GM18505 (cell line): ENCODE measurements around the gene BIN2.
"Not testable (repeated sequence)": the region's sequence is repeated elsewhere in the genome, so short reads cannot be mapped to it uniquely, and the experiment has no call there.

Experiments used
- ATAC-seq: cut with Tn5 transposase; IDR thresholded peaks from one replicate; pipeline ENCODE4 v1.9.1; 2021; ENCODE audit not compliant: unreplicated experiment
- POLR2A ChIP-seq: IDR thresholded peaks from 4 replicates; pipeline ENCODE4 v1.6.1; 2011; ENCODE audit warnings: borderline replicate concordance; ENCODE audit not compliant: insufficient read depth, insufficient read length; ENCODE audit errors: extremely low read depth

BIN2 gene

GRCh38 chr12:51335931-51336330 is 12.0 kb upstream of the BIN2 start:
- no peak for TF ChIP-seq POLR2A
- ATAC-seq, result no peak

- ATAC-seq, result no peak
- TF ChIP-seq POLR2A, result no peak
Observed at GRCh38 chr12:51334764-51335163, 10.8 kb upstream of the BIN2 start.

DNA sequence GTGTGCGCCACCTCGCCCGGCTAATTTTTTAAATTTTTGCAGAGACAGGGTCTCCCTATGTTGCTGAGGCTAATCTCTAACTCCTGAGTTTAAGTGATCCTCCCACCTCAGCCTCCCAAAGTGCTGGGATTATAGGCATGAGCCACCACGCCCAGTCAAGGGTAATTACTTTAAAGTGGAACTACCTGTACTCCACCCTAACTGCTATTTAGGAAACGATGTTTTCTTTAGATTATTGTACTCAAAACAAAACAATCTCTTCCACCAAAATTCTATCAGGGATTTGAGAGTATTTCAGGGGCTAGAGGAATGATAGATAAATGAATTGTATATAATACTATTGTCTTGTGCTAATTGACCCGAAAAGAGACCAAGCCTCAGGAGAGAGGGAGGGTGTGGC is 9.6 kb upstream of the BIN2 start:
- no peak for TF ChIP-seq POLR2A
- no peak for ATAC-seq

GRCh38 chr12:51330186-51330585 is 6.2 kb upstream of the BIN2 start:
- ATAC-seq, result no peak
- TF ChIP-seq POLR2A, result no peak

DNA sequence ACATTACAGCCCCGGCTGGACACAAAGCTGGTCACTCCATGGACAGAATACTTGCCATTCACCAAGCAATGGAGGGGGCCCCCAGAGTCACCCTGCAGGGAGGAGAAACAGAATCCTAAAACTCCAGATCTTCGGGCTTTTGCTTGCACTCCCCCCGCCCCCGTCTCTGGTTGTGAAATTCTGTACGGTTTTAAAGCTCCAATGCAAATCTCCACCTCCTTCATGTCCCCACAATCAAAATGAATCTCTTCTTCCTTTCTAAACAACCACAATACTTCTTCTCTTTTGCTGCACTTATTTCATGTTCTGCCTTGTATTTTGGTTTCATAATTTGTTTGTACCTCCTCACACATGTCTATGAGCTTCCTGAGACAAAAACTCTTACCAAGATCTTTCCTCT is 5.8 kb upstream of the BIN2 start:
- no peak for TF ChIP-seq POLR2A
- no peak for ATAC-seq

- no peak for TF ChIP-seq POLR2A
- no peak for ATAC-seq
Observed at GRCh38 chr12:51328587-51328986, 4.6 kb upstream of the BIN2 start.

GRCh38 chr12:51326698-51327439 is 2.9 kb upstream of the BIN2 start:
- peak; percentile 47 for ATAC-seq
- TF ChIP-seq POLR2A, result peak; percentile 18

- no peak for ATAC-seq
- no peak for TF ChIP-seq POLR2A
Observed at GRCh38 chr12:51324953-51325352, 979 bp upstream of the BIN2 start.

DNA sequence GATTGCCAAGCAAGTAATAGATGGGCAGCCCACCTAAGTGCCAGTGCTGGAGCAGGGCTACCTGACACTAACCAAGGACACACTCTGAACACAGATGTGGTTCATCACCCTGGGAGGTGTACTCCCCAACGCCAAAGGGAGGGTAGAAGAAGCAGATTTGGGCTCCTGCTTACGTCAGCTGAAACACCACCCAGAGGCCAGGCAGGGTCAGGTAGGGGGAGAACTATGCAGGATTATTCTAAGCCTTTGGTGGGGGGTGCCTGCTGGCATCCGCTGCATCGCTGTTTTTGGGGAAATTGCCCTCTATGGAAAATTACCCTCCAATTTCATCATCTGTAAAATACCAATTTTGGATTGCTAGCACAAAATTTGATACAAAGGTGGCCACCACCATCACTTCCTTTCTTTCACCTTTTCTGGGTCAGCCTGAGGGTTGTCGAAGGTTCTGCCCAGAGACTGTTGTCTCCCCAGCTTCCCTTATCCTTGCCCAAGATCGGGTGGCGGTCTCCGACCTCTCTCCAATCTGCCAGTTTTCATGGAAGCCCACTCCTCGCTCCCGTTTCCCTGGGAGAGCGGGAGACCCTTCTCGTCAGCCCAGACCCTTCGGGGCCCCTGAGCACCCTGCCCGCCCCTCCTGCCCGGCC is 535 bp downstream of the BIN2 start:
- TF ChIP-seq POLR2A, result peak; percentile 47

DNA sequence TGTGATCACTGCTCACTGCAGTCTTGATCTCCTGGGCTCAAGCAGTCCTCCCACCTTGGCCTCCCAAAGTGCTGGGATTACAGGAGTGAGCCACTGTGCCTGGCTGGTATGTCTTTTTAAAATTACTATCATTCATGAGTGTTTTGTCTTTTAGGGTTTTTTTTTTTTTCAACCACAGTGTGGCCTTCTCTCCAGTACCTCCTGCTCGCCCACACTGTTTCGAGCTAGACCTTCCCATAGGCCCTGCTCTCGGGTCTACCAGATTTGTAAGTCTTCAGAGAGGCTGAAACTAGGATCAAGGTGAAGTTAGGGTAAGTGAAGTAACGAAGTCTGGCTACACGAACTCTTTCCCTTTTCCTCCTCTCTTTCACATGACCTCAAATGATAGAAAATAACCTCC is 1.5 kb downstream of the BIN2 start:
- no peak for ATAC-seq
- no peak for TF ChIP-seq POLR2A

More for the DNA sequence above, 535 bp downstream of the BIN2 start:
- no peak for ATAC-seq

DNA sequence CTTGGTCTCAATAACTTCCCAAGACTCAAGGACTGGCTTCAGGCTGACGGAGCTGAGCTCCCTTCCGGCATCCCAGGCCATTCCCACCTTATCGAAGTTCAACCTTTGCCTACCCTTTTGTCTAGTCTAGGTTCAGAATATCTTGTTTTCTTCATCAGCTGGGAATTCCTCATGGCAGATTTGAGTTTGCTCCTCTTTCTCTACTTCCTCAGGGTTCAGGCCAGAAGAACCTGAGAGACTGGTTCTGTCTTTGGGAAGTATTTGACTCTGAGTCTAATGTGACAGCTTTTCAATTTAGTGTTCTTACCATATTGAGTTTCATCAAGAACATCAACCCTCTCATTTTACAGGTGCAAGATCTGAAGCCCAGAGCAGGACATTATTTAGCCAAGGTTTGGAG is 2.1 kb downstream of the BIN2 start:
- no peak for ATAC-seq
- no peak for TF ChIP-seq POLR2A

DNA sequence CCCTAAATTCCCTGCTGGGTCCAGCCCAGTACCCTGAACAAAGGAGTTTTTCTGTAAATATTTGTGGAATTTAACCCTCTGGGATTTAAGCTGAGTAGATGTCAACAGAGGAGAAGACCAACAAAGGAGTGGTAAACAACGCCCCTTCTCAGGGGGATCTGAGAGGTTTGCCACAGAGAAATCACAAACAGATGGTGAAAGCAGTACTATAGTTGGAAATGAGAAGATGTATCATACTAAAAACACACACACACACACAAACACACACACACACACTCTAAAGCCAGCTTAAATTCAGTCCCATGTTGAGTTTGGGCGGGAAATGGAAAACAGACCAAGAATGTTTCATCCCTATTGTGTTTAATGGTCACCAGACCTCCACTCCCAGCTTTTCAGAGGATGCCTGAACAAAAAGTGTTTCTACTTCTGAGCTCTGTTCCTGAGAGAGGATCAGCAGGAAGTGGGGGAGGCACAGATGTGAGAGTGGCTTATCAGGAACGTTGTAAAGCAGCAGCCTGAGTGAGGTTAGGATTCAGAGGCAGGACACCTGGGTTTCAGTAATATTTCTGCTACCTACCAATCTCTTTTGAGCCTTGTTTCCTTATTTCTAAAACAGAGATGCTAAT is 3.2 kb downstream of the BIN2 start:
- ATAC-seq, result no peak
- no peak for TF ChIP-seq POLR2A

- TF ChIP-seq POLR2A, result no peak
- no peak for ATAC-seq
Observed at GRCh38 chr12:51320311-51320694, 3.7 kb downstream of the BIN2 start.

DNA sequence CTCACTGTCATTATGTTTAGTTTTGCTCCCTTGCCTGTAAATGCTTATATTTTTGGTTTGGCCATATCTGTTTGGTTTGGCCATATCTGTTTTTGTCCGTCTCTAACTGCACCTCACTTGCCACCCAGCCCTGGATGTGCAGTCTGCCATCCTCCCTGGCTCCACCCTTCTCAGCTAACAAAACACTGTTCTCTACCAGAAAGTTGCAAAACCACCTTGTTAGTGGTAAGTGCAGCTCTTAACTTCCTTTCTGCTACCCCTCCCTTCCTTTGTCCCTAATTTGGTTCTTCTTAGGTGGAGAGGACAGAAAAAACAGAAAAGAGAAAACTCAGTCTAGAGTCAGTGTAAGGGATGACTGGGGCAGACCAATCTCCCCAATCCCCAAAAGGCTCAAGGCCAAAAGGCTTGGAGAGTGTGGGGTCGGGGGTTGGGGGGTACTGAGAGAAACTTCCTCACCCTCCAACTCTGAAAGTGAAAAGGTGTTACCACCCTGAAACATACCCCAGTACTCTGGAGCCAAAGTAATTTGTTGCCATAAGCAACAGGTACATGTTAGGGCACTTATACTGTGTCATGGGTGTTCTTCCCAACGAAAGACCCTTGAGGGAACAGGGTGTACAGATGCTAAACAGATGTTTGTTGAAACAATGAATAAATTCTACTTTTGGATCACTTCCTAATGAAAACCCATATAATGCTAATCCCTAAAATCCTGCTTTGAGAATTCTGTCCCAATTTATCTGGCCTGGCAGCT is 5.0 kb downstream of the BIN2 start:
- no peak for TF ChIP-seq POLR2A
- ATAC-seq, result no peak

DNA sequence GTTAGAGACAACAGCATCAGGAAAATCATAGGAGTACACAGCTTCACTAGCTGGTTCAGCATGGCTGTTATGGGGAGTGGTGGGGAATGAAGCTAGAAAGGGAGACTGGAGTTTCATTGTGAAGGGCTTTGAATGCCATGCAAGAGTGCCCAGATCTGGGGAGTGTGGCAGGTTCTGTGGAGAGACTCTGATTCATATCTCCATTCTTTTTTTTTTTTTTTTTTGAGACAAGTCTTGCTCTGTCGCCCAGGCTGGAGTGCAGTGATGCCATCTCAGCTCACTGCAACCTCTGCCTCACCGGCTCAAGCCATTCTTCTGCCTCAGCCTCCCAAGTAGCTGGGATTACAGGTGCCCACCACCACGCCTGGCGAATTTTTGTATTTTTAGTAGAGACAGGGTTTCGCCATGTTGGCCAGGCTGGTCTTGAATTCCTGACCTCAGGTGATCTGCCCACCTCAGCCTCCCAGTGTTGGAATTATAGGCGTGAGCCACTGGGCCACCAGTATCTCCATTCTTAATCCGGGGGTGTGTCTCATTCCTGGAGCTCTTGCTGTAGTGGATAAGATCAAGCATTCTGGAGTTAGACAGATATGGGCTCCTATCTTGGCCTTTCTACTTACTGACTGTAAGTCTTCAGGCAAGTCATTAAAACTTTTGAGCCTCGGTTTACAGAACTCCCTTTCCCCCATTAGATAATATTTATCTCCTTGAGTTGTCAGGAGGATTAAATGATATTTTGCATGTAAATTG is 5.7 kb downstream of the BIN2 start:
- ATAC-seq, result not testable (repeated sequence)
